ENCODE data around the gene BMP7. TPM values are rescaled to one million over a fixed set of nuclear protein-coding genes. Genes with fewer than 3 reads are reported as not detected.

The BMP7 gene
- total and polyA plus RNA-seq, 2 of the 8 experiments (the other 6 are each of a cell fraction or from before 2014, with no cell fraction given): 9.2 to 14.7 TPM

DNA sequence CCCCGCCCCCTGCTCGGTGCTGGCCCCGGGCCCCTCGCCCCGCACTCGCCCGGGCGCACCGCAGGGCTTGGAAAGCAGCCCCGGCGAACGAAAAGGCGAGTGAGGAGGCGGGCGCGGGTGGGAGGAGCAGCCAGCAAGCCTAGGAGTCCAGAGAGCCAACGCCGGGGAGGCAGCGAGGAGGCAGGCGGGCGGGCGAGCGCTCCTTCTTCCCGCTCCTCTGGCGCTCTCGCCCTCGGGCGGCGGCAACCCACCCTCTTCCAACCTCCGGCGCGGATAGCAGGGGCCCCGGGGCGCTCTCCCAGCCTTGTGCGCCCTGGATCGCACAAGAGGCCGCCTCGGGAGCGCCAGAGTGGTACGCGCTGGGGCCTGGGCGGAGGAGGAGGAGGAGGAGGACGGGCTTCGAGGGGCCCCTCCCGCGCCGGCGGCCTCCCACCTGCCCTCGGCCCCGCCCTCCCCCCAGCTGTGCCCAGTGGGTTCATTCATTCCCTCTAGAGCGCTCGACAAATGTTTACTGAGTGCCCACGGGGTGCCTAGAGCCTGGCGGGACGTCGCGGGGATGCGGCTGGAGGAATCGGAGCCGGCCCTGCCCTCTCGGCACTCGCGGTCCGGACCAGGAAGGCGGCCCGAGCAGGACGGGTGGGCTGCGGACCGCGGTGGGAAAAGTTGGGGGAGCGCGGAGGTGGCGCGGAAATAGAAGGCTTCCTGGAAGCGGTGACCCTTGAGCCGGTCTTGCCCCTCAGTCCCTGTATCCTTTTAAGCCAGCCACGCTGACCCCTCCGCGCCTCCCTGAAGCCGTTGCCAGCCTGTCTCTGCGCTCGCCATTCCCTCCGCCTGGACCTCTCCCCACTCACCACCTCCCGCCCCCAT is at the start of gene BMP7 (continued):
- TF ChIP-seq GABPA (IDR thresholded peaks at IDR 0.05; ENCODE audit: borderline replicate concordance, insufficient read depth, low read length): no peak
- no peak for TF ChIP-seq RXRA (IDR thresholded peaks at IDR 0.05; ENCODE audit: insufficient read depth, low read depth, low read length)
- no peak for TF ChIP-seq CREB1 (IDR thresholded peaks at IDR 0.05)
- TF ChIP-seq BACH1 (IDR thresholded peaks at IDR 0.05; ENCODE audit: low read length): no peak
- peak; percentile 4 for TF ChIP-seq ASH2L (IDR thresholded peaks at IDR 0.05; ENCODE audit: low read length)
- peak; percentile 38 for TF ChIP-seq KDM4A (IDR thresholded peaks at IDR 0.05; ENCODE audit: low read depth, low read length, severe bottlenecking)
- TF ChIP-seq SIRT6 (IDR thresholded peaks at IDR 0.05; ENCODE audit: low read length): no peak
- TF ChIP-seq POLR2A (IDR thresholded peaks at IDR 0.05; ENCODE audit: control extremely low read depth in 1 of 2, low read depth in 2 of 2, low read length in 2 of 2): no peak
- TF ChIP-seq NANOG (IDR thresholded peaks at IDR 0.05; ENCODE audit: insufficient read depth, low read depth, low read length, poor library complexity, severe bottlenecking): no peak
- no peak for TF ChIP-seq KDM5A (IDR thresholded peaks at IDR 0.05; ENCODE audit: low read length)
- no peak for TF ChIP-seq FOSL1 (IDR thresholded peaks at IDR 0.05; ENCODE audit: insufficient read depth, low read depth, low read length)
- no peak for TF ChIP-seq TAF1 (IDR thresholded peaks at IDR 0.05; ENCODE audit: low read depth, low read length)
- TF ChIP-seq SP2 (IDR thresholded peaks at IDR 0.05; ENCODE audit: low read length): no peak
- TF ChIP-seq SP1 (IDR thresholded peaks at IDR 0.05; ENCODE audit: low read depth, low read length): no peak
- TF ChIP-seq PHF8 (conservative IDR thresholded peaks at IDR 0.05; ENCODE audit: low read depth, low read length): 0 out of 2 replicates have a peak, but pooled peaks have one; percentile 2
- TF ChIP-seq SUZ12 (IDR thresholded peaks at IDR 0.05; ENCODE audit: low read length): no peak
- TF ChIP-seq GTF2F1 (IDR thresholded peaks at IDR 0.05; ENCODE audit: borderline replicate concordance, low read depth, low read length): no peak
- TF ChIP-seq SIN3A (conservative IDR thresholded peaks at IDR 0.05 in 1 of 2, IDR thresholded peaks at IDR 0.05 in 1 of 2; ENCODE audit: low read depth in 1 of 2, low read length in 2 of 2): peak in 1 of 2 experiments; percentile 26; a peak in 1 of 4 replicates
- no peak for TF ChIP-seq JUN (IDR thresholded peaks at IDR 0.05; ENCODE audit: low read depth, low read length)
- TF ChIP-seq, protein P1, sequence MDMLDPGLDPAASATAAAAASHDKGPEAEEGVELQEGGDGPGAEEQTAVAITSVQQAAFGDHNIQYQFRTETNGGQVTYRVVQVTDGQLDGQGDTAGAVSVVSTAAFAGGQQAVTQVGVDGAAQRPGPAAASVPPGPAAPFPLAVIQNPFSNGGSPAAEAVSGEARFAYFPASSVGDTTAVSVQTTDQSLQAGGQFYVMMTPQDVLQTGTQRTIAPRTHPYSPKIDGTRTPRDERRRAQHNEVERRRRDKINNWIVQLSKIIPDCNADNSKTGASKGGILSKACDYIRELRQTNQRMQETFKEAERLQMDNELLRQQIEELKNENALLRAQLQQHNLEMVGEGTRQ (IDR thresholded peaks at IDR 0.05; ENCODE audit: low read length): no peak
- TF ChIP-seq BCL11A (IDR thresholded peaks at IDR 0.05; ENCODE audit: low read depth in 2 of 2, low read length in 2 of 2): no peak
- TF ChIP-seq, protein P2, sequence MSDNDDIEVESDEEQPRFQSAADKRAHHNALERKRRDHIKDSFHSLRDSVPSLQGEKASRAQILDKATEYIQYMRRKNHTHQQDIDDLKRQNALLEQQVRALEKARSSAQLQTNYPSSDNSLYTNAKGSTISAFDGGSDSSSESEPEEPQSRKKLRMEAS (IDR thresholded peaks at IDR 0.05): peak; percentile 2; the same call in 1 of the 2 replicates
- TF ChIP-seq, protein P3, sequence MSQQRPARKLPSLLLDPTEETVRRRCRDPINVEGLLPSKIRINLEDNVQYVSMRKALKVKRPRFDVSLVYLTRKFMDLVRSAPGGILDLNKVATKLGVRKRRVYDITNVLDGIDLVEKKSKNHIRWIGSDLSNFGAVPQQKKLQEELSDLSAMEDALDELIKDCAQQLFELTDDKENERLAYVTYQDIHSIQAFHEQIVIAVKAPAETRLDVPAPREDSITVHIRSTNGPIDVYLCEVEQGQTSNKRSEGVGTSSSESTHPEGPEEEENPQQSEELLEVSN (IDR thresholded peaks at IDR 0.05): peak; percentile 21

Measured in H1 (cell line).